ENCODE data around the gene ADNP. TPM values are rescaled to one million over a fixed set of nuclear protein-coding genes. Genes with fewer than 3 reads are reported as not detected.

ADNP gene
- total RNA-seq, 2 experiments from 2014 or later, result 66.1 to 81.2 TPM

DNA sequence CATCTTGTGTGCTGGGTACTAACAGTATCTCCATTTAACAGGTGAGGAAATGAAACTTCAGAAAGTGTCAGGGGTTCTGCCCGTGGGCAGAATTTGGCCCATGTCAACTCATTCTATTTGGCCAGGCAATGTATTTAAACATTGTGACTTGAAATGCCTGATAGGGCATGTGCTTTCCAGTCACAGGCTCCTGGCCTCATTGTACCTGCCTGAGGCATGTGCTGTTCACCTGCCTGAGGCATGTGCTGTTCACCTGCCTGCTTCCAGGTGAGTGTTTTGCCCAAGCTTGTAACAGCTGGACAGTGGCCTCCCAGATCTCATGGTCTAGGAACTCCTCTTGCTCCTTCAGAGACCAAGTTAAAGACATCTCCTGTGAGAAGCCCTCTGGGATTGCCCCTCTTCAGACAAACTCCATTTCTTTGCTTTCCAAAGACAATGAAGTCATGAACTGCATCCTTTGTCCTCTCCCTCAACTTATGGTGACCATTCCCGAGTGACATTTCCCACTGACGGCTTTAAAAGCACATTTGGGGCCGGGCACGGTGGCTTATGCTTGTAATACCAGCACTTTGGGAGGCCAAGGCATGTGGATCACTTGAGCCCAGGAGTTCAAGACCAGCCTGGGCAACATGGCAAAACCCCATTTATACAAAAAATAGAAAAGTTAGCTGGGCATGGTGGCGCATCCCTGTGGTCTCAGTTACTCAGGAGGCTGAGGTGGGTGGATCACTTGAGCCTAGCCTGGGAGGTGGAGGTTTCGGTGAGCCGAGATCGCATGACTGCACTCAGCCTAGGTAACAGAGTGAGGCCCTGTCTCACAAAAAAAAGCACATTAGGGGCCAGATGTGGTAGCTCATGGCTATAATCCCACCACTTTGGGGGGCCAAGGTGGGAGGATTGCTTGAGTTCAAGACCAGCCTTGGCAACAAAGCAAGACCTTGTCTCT, 87.6 kb downstream of the ADNP start:
- ATAC-seq (no peak), DNase-seq (no peak)
- H3K4me3 Mint-ChIP-seq, result no peak overlapping the region
- no peaks in the 10 kb centered on the region for H3K9me3 Mint-ChIP-seq (ENCODE audit: low read depth)
- peaks cover 78% of the 10 kb centered on the region for H3K4me1 Mint-ChIP-seq
- CTCF ChIA-PET, result interaction anchor here (1.1 to 6.6 kb wide), 6 partner anchors 12 to 86 kb away, joined by 3 to 47 read pairs (median 11); partner anchors contain the start of gene BCAS4
- H3K36me3 Mint-ChIP-seq, result peaks cover 17% of the 10 kb centered on the region
- no peaks in the 10 kb centered on the region for H3K27me3 Mint-ChIP-seq
- H3K27ac Mint-ChIP-seq, result peak overlapping the region; percentile 98

DNA sequence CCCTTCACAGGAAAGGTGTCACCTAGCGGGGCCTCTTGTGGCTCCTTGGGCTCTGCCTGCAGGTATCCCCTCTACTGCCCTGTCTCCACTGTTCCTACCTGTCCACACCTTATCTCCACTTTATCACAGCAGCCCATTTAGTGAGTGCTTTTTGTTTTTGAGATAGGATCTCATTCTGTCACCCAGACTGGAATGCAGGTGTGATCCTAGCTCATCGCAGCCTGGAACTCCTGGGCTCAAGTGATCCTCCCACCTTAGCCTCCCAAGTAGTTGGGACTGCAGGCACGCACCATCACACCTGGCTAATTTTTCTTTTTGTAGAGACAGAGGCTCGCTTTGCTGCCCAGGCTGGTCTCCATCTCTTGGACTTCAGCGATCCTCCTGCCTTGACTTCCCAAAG, 88.4 kb downstream of the ADNP start:
- CTCF ChIA-PET, result interaction anchor here (1.1 to 6.6 kb wide), 3 partner anchors 25 to 86 kb away, joined by 3 to 33 read pairs (median 13); no protein-coding TSS in a partner anchor
- Mint-ChIP-seq H3K36me3 (peaks cover 21% of the 10 kb centered on the region), H3K4me3 (no peak overlapping the region), H3K4me1 (peaks cover 77% of the 10 kb centered on the region), H3K9me3 (ENCODE audit: low read depth) (no peaks in the 10 kb centered on the region), H3K27ac (peak overlapping the region; percentile 62), H3K27me3 (no peaks in the 10 kb centered on the region)
- ATAC-seq (no peak), DNase-seq (no peak)

Other genes starting within 250 kb of the ADNP start
- gene RIPOR3, start 239.9 kb downstream of the ADNP start, total RNA-seq, result not detected
- 1 to 10 TPM; 4.2 to 4.6 TPM for gene PARD6B, start 199.9 kb downstream of the ADNP start, total RNA-seq
- gene BCAS4, start 136.4 kb downstream of the ADNP start, total RNA-seq, result 10 to 100 TPM; 37.6 to 44.8 TPM
- 10 to 100 TPM; 51.8 to 62.8 TPM for gene DPM1, start 27.1 kb upstream of the ADNP start, total RNA-seq
- gene MOCS3, start 27.4 kb upstream of the ADNP start, total RNA-seq, result 1 to 10 TPM; 4.6 to 6.1 TPM
- 1 to 10 TPM in 1 of 2 experiments, not detected in 1; 1.1 TPM for gene KCNG1, start 91.7 kb upstream of the ADNP start, total RNA-seq

Data from activated CD8-positive, alpha-beta memory T cell treated with anti-CD3 and anti-CD28 coated beads, Interleukin-2, amount 10 ng/mL, durations not matched to agents 7 days and 5 days (primary cell).